Medulla oblongata (tissue), 1 donor: ENCODE data around the gene FAM3B.
"Not testable (repeated sequence)": the region's sequence is repeated elsewhere in the genome, so short reads cannot be mapped to it uniquely, and the experiment has no call there.

Source experiments
- DNase-seq: peaks from one replicate; pipeline ENCODE4 v3.0.0-alpha.2; 2015; ENCODE audit errors: extremely low spot score

FAM3B gene, protein sequence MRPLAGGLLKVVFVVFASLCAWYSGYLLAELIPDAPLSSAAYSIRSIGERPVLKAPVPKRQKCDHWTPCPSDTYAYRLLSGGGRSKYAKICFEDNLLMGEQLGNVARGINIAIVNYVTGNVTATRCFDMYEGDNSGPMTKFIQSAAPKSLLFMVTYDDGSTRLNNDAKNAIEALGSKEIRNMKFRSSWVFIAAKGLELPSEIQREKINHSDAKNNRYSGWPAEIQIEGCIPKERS

DNA sequence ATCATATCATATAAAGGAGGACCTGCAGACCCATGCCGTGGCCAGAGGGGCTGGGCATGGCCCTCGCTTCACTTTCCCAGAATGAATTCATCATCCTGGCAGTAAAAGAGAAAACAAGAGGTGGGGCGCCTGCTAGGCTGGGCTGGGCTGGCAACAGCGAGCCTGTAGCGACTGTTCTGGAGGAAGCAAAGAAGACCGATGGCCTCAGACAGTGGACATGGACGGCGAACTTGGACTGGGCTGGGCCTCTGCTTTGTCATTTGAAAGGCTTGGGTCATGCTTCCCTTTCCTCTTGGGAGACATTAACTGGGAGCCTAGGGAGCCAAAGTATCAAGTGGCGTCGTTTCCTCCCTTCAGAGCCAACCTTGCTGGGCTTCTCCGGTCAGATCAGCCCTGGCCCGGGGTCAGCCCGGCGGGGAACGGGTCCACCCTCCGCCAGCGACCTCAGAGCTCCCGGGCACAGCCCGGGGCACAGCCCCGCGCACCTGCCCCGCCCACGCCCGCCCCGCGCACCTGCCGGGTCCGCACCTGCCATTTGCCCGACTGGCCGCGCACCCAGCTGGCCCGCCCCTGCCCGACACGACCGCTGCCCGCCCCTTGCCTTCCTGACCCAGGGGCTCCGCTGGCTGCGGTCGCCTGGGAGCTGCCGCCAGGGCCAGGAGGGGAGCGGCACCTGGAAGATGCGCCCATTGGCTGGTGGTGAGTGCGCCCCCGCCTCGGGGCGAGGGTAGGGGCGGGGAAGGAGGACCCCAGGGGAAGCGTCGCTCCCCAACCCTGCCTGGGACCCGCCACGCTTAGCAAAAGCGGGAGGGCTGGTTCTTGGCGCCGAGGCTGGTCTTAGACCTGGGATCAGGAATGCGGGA, at the start of gene FAM3B:
Gene FAM3B, plus strand, starts transcription at position 602 of the 863 bp plus-strand sequence. Its CDS starts 79 bp downstream, at position 681.
- DNase-seq = no peak

DNA sequence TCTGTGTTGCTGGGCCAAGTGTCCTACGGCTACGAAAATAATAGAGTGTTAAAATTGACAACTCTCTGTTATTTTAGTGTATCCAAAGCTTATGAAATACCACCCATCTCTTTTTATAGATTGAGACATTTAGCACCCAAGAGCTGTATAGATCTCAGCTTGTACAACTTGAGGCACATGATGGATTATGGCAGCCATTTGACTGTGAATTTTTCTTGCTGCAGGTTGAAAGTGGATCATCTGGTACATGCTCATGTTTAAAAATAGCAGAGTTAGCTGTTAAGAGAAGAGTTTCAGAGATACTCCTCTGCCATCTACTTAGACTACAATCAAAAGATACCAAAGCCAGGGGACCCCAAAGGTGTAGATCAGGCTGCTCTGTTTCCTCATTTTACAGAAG, 49.3 kb upstream of the FAM3B start:
- DNase-seq = no peak

DNA sequence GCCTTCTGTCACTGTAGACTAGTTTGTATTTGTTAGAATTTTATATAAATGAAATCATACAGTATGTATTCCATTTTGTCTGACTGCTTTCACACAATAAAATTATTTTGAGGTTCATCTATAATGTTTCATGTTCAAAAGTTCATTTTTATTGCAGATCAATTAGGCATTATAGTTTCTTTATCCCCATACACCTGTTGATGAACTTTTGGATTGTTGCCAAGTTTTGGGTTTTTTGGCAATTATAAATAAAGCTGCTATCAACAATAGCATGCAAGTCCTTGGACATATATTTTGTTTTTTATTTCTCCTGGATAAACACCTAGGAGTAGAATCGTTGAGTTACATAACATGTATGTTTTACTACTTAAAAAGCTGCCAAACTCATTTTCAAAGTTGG, 47.1 kb upstream of the FAM3B start:
- DNase-seq = no peak

DNA sequence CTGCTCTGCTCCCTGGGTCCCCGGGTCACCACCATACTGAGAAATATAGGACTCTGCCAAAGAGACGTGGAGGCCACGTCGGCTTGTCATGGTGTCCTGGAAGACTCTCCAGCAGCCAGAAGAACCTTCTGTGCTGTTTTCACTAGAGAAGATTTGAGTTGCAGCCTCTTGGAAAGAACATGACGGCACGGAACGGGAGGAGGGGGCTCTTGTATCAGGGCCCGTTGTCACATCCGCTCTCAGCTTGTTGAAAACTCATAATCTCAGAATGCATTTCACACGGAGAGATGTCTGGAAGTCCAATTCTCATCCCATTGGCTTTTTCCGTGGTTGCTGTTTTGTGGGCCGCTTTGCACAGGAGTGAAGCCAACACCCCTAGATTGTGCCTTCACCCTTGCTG, 39.4 kb upstream of the FAM3B start:
- no peak for DNase-seq

DNA sequence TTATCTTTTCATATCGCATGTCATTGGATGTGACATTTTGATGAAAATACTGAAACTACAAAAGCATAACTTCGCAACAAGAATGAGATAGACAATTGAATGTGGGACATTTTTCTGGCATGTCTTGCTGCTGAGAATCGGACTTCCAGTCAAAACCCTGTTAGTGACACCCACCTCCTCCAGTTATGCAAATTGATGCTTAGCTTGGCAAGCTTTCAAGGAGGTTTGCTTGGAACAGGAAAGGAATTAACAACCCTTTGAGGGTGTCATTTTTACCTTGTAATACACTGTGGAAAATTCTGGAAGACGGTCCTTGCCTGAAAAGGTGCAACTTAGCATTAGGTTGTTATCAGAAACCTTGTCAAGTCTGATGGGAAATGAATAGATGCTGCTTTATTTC, 38.8 kb upstream of the FAM3B start:
- no peak for DNase-seq

DNA sequence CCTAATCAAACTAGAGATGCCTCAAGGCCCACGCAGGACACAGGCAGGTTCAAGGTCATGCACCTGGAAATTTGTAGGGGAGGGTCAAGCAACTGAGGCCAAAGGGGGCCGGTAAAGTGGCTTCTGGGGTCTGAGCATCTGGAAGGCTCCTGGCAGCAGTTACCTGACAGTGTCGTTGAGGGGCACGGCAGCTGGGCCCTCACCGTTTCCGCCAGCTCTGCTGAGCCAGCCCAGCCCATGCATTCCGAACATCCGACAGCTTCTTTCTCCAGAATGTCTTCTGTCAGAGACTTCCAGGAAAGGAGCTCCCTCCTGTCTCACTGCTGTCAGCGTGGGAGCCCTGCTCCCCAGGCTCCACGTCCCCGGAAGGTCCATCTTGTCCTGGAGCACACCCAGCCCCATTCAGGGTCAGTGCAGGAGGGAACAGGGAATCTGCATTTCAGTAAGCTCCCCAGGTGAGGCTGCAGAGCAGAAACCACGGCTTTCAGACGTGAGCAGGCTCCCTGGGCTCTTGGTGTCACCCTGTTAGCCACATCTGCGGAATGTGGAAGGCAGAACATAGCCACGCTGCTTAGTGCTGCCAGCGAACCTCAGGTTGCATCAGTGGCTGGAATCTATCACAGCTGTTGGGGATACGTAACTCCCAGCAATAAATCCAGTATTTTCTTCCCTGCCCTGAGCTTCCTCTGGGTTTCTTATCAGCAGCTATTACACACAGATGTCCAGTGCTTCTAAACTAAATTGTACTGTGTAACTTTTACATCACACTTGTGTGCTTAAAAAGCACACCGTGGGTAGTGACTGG, 36.3 kb upstream of the FAM3B start:
- DNase-seq = no peak

DNA sequence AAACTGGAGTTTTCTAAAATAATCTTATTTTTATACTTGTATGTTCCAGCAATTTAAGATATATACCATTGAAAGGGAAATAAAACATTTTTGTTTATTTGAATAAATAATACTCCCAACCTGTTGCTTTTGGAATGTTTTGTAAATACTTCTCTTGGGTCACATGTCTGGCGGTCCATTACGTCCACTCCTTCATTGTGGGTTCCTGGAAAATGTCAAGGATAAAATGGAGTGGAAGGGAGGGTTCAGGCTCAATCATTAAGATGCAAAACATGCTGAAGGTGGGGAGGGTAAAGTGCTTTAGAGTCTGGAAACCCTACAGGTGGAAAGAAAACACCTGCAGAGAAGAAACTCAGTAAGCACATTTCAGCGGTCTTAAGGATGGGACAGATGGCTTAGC, 34.2 kb upstream of the FAM3B start:
- no peak for DNase-seq

DNA sequence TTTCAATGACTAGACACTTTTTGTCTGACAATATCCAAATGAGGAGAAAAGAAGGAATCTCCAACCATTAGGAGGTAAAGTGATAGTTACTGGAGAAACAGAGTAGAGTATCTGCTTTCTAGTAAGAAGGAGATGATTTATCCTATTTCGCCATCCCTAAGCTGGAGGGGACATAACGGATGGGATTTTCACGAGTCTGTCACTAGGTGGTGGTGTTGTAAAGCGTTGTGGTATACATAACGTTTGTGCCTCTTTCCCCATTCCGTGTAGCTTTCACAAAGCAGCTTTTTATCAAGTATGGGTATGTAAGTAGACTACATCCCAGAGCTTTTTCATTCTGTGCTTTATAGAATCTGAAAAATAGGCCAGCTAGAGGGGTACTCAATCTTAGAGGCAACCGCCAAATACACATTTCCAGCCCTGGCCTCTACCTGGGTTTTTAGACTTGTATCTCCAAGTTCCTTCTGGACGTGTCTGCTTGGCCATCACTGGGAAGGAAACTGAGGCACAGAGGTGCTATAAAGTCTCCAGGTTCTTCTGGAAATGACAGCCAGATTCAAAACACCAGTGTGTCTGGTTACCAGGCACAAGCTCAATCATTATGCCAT, 33.3 kb upstream of the FAM3B start:
- peak; percentile 92 for DNase-seq

DNA sequence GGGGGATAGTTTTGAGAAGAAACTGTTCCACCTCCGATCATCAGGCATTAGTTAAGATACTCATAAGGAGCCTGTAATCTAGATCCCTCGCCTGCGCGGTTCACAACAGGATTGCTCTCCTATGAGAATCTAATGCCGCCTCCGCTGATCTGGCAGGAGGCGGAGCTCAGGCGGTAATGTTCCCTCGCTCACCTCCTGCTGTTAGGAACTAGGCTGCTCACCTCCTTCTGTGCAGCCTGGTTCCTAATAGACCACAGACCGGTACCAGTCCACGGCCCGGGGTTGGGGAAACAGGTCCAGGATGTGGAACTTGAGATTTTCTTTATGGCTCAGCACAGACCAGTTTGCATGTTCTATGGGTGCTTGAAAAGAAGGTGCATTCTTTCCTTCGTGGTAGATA, 27.2 kb upstream of the FAM3B start:
- DNase-seq = no peak

DNA sequence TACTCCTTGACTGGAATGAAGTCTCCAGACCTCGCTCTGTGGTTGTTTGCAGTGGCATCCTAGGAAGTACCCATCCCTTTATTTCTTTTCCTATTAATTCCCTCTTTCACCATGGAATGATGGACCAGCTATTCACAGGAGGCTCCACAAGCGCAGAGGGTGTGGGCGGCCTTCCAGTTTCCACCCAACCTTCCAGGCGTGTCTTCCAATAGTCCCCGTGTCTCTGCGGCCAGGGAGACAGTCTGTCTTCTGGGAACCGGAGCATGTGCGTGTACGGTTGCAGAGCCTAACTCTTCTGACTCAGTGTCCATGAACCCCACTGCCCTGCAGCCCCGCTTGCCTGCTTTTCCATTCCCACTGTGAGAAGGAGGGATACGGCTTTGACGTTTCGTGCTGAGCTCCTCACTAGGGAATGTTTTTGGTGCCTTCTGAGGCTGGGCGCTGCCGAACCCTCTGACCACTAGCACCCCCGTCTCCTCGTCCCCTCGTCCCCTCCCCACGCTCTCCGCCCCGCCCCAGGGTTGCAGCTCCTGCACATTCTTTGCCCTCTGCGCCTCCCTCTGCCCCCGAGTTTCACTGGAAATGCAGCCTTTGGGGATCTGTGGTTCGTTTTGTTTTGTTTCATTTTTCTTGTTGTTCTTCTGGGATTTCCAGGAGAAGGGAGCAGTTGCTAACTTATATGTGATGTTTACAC, 26.3 kb upstream of the FAM3B start:
- no peak for DNase-seq

DNA sequence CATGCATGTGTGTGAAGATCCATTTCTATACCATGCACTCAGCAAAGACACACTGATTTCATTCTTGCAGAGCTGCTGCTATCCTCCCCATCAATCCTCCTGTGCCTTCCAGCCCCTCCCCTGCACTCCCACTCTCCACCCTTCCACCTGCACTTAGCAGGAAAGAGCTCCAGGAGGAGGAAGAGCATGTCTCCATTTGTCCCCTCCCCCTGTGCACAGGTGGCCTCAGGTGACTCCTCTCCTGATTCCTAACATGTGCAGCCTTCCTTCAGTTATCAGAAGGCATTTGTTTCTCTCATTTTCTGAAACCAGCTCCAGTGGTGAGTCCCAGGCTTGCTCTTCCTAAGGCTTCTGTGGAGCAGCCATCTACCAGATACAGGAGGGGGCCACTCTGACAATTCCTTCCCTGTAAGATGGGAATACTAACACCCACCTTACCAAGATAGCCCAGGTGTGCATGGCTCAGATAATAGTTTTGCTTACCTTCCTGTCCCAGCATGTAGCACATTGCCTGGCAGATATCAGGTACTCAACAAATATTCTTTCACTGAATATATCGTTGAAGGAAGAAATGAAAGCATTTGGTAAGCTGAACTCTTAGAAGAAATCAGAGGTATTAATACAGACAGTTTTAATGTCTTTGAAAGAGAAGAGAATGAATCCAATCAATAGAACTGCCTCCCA, 21.9 kb upstream of the FAM3B start:
- no peak for DNase-seq

DNA sequence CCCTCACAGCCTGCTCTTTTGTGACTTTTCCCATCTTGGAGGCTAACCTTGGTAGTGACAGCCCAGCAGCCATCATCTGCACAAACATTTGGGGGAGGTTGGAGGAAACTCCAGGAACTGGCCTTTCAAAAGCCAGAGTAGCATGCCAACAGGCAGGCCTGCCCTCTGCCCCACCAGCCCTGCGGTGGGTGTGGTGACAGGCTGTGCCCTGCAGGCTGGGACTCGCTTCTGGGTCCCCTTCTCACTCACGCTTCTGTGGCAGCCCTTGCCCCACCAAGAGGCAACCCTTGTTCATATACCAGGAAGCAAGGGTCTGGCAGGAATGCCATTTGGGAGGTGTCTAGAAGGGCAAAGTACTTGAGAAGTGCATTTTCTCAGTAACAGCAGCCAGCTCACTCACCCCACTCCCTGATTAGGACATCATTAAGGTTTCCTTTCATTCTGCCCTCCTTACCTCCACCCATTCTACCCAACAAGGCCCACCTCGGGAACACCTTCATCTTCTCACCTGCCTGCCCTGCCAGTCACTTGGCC, 20.8 kb upstream of the FAM3B start:
- DNase-seq = no peak

DNA sequence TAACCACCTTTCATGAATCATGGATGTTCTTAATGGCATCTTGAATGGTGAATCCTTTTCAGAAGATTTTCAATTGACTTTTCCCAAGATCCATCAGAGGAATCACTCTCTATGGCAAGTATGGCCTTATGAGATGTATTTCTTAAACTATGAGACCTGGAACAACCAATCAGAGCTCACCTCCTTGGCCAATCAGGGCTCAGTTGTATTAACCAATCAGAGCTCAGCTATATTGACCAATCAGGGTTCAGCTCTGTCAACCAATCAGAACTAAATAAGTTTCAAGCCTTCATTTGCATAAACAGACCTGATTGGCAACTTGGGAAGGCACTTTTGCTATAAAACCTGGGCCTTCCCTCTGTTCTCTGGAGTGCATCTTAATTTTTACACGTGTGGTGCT, 13.6 kb upstream of the FAM3B start:
- DNase-seq = no peak

DNA sequence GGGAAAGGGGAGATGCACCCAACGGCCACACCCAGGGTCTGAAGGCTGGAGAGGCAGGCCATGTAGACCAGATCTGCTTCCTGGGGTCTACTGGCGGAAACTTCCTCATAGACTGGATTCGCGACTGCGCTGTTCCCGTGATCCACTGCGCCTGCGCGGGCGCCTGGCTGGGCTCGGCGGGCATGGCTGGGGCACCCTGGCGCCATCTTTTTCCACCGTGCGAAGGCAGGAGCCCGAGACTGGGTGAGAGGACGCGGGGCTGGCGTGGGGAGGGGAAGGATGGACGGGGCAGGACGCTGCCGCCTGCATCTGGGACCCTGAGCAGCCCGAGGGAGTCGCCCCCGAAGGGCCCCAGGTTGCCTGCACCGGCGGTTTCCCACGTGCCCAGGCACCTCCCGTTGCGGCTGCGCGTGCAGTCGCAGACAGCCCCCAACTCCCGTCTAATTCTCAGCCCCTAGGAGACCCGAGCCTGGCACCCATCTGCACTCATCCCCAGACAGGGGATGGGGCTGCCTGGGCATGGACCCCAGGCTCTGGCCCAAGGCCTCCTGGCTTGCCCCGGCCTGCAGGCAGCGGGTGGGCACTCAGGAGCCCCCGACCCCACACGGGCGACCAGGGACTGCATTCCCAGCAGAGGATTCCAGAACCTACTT, 12.4 kb upstream of the FAM3B start:
- no peak for DNase-seq

DNA sequence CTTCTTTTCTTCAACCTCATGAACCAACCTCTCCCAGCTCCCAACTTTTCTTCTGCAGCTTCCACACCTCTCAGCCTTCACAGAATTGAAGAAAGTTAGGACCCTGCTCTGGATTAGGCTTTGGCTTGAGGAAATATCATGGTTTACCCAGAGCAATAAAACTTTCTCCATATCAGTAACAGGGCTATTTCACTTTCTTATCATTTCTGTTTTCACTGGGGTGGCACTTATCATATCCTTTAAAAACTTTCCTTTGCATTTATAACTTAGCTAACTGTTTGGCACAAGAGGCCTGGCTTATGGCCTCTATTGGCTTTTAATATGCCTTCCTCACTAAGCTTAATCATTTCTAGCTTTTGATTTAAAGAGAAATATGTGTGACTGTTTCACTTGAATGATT, 9.4 kb upstream of the FAM3B start:
- DNase-seq = no peak

DNA sequence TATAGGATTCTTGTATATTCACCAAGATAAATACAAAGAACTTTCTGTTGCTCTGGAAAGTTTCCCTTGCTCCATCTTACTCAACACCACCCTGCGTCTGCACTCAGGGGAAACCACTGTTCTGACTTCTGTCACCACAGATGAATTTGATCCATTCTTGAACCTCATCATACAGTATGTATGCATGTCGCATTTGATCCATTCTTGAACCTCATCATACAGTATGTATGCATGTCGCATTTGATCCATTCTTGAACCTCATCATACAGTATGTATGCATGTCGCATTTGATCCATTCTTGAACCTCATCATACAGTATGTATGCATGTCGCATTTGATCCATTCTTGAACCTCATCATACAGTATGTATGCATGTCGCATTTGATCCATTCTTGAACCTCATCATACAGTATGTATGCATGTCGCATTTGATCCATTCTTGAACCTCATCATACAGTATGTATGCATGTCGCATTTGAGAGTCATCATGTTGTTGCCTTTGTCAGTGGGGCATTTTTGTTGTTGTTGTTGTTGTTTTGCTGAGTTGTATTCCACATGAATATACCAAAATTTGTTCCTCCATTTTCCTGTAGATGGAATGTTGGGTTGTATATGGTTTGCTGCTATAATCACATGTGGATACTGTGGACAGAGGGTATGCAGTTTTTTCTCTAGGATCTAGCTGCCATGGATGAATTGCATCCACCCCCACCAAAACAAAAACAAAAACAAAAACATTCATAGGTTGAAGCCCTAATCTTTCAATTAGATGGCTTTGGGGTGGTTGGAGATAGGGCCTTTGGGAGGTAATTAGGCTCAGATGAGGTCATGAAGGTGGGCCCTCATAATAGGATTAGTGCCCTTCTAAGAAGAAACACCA, 3.1 kb upstream of the FAM3B start:
- DNase-seq = not testable (repeated sequence)

DNA sequence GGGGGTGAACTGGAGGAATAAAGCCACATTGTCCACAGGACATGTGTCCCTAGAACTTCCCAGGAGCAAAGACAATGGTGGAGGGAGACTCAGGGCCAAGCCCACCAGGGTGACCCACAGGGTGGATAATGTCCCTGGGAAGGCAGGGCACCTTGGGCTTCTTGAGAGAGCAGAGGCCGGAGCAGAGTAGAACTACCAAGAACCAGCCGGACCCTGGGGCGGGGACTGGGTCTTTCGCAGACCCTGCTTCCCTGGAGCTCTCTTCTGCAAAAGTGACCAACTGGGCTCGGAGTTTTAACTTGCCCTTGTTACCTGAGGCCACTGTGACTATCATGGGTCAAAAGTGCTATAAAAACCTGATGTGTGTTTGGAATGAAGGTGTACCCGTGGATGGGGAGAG, 875 bp upstream of the FAM3B start:
- no peak for DNase-seq

DNA sequence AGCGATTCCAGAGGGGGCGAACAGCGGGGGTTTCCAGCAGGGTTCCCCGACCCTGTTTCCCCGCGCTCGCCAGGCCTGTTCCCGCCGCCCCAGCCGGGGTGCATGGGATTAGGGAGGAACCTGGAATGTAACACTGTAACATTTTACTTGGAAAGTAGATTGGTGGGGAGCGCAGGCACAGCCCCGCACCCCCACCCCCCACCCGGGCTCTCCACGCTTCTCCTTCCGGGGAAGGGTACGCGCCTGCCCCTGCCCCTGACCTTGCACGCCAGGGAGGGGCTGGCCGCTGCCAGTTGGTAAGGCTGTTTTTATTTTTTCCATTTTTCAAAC, 427 bp downstream of the FAM3B start:
- no peak for DNase-seq

DNA sequence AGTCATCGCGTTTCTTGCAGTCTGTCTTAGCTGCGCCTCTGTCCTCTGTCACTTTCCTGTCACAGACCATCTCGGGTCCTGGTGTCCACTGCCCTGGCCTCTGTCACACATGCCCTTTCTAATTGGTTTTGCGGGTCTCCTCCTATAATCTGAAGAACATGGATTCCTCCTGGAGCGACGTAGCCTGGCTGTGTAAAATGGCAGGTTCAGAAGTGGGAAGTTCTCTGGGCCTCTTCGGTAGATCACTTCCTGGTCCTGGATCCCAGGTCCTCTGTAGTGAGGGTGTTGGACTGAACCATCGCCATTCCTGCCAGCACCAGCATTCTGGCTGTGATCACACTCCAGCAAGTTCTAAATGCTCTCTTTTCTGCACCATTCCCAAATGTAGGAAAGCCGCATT, 857 bp downstream of the FAM3B start:
- DNase-seq = no peak
